ENCODE results near the gene HSPBP1. TPM values are rescaled to one million over a fixed set of nuclear protein-coding genes. Genes with fewer than 3 reads are reported as not detected.
A peak's percentile ranks its signal among the peaks of the same experiment; 100 is the strongest.

The HSPBP1 gene
- total and polyA plus RNA-seq, 9 of the 15 experiments (the other 6 are each of a cell fraction or from before 2014, with no cell fraction given) = 0.83 to 81.3 (median 21.8) TPM

DNA sequence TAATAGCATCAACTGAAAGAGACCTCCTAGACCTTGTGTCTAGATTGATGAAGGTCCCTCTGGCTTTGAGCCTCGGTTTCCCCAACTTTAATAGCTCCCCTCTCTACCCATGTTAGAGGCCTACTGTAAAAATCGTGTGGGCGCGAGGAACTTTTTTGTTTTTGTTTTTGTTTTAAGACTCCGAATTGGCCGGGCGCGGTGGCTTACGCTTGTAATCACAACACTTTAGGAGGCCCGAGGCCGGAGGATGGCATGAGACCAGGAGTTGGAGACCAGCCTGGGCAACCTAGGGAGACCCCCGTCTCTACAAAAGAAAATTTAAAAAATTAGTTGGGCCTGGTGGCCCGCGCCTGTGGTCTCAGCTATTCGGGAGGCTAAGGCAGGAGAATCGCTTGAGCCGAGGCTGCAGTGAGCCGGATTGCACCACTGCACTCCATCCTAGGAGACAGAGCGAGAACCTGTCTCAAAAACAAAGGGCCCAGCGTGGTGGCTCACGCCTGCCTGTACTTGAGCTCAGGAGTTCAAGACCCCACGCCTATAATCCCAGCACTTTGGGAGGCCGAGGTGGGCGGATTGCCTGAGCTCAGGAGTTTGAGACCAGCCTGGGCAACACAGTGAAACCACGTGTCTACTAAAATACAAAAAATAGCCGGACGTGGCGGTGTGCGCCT is 20.2 kb downstream of the HSPBP1 start (continued):
- TF ChIP-seq ZBTB33 (CRISPR knock-in tag; IDR thresholded peaks at IDR 0.05) (peak; percentile 40; the same call in 1 of the 2 replicates), BRD9 (IDR thresholded peaks at IDR 0.05; ENCODE audit: low read depth, partially characterized antibody) (no peak), POLR2H (tag; IDR thresholded peaks at IDR 0.05; ENCODE audit: low read depth) (no peak; the same call in none of the 2 replicates), ZNF79 (CRISPR knock-in tag; IDR thresholded peaks at IDR 0.05; ENCODE audit: low read depth) (no peak), ZFP36 (IDR thresholded peaks at IDR 0.05; ENCODE audit: low read depth, low read length, partially characterized antibody) (no peak), MAFF (IDR thresholded peaks at IDR 0.05; ENCODE audit: low read length) (no peak), SP1 (CRISPR knock-in tag; IDR thresholded peaks at IDR 0.05) (no peak), PHF8 (IDR thresholded peaks at IDR 0.05; ENCODE audit: borderline replicate concordance, low read length) (peak; percentile 56; the same call in 1 of the 2 replicates)
- TF ChIP-seq, protein P1, sequence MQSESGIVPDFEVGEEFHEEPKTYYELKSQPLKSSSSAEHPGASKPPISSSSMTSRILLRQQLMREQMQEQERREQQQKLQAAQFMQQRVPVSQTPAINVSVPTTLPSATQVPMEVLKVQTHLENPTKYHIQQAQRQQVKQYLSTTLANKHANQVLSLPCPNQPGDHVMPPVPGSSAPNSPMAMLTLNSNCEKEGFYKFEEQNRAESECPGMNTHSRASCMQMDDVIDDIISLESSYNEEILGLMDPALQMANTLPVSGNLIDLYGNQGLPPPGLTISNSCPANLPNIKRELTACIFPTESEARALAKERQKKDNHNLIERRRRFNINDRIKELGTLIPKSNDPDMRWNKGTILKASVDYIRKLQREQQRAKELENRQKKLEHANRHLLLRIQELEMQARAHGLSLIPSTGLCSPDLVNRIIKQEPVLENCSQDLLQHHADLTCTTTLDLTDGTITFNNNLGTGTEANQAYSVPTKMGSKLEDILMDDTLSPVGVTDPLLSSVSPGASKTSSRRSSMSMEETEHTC (IDR thresholded peaks at IDR 0.05) = no peak
- TF ChIP-seq, protein P2, sequence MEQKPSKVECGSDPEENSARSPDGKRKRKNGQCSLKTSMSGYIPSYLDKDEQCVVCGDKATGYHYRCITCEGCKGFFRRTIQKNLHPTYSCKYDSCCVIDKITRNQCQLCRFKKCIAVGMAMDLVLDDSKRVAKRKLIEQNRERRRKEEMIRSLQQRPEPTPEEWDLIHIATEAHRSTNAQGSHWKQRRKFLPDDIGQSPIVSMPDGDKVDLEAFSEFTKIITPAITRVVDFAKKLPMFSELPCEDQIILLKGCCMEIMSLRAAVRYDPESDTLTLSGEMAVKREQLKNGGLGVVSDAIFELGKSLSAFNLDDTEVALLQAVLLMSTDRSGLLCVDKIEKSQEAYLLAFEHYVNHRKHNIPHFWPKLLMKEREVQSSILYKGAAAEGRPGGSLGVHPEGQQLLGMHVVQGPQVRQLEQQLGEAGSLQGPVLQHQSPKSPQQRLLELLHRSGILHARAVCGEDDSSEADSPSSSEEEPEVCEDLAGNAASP (IDR thresholded peaks at IDR 0.05) = no peak
- TF ChIP-seq, protein P3, sequence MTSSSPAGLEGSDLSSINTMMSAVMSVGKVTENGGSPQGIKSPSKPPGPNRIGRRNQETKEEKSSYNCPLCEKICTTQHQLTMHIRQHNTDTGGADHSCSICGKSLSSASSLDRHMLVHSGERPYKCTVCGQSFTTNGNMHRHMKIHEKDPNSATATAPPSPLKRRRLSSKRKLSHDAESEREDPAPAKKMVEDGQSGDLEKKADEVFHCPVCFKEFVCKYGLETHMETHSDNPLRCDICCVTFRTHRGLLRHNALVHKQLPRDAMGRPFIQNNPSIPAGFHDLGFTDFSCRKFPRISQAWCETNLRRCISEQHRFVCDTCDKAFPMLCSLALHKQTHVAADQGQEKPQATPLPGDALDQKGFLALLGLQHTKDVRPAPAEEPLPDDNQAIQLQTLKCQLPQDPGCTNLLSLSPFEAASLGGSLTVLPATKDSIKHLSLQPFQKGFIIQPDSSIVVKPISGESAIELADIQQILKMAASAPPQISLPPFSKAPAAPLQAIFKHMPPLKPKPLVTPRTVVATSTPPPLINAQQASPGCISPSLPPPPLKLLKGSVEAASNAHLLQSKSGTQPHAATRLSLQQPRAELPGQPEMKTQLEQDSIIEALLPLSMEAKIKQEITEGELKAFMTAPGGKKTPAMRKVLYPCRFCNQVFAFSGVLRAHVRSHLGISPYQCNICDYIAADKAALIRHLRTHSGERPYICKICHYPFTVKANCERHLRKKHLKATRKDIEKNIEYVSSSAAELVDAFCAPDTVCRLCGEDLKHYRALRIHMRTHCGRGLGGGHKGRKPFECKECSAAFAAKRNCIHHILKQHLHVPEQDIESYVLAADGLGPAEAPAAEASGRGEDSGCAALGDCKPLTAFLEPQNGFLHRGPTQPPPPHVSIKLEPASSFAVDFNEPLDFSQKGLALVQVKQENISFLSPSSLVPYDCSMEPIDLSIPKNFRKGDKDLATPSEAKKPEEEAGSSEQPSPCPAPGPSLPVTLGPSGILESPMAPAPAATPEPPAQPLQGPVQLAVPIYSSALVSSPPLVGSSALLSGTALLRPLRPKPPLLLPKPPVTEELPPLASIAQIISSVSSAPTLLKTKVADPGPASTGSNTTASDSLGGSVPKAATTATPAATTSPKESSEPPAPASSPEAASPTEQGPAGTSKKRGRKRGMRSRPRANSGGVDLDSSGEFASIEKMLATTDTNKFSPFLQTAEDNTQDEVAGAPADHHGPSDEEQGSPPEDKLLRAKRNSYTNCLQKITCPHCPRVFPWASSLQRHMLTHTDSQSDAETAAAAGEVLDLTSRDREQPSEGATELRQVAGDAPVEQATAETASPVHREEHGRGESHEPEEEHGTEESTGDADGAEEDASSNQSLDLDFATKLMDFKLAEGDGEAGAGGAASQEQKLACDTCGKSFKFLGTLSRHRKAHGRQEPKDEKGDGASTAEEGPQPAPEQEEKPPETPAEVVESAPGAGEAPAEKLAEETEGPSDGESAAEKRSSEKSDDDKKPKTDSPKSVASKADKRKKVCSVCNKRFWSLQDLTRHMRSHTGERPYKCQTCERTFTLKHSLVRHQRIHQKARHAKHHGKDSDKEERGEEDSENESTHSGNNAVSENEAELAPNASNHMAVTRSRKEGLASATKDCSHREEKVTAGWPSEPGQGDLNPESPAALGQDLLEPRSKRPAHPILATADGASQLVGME (CRISPR knock-in tag; IDR thresholded peaks at IDR 0.05) = no peak
- TF ChIP-seq, protein P4, sequence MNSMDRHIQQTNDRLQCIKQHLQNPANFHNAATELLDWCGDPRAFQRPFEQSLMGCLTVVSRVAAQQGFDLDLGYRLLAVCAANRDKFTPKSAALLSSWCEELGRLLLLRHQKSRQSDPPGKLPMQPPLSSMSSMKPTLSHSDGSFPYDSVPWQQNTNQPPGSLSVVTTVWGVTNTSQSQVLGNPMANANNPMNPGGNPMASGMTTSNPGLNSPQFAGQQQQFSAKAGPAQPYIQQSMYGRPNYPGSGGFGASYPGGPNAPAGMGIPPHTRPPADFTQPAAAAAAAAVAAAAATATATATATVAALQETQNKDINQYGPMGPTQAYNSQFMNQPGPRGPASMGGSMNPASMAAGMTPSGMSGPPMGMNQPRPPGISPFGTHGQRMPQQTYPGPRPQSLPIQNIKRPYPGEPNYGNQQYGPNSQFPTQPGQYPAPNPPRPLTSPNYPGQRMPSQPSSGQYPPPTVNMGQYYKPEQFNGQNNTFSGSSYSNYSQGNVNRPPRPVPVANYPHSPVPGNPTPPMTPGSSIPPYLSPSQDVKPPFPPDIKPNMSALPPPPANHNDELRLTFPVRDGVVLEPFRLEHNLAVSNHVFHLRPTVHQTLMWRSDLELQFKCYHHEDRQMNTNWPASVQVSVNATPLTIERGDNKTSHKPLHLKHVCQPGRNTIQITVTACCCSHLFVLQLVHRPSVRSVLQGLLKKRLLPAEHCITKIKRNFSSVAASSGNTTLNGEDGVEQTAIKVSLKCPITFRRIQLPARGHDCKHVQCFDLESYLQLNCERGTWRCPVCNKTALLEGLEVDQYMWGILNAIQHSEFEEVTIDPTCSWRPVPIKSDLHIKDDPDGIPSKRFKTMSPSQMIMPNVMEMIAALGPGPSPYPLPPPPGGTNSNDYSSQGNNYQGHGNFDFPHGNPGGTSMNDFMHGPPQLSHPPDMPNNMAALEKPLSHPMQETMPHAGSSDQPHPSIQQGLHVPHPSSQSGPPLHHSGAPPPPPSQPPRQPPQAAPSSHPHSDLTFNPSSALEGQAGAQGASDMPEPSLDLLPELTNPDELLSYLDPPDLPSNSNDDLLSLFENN (IDR thresholded peaks at IDR 0.05; ENCODE audit: low read depth in 2 of 2, low read length in 2 of 2) = no peak
